ELR (cell line): ENCODE results near the gene SLC10A7.
"Not testable (repeated sequence)": the region's sequence is repeated elsewhere in the genome, so short reads cannot be mapped to it uniquely, and the experiment has no call there.

Source experiments
- DNase-seq: peaks from one replicate; pipeline ENCODE4 v3.0.0-alpha.2; 2015; ENCODE audit warnings: low read depth

The SLC10A7 gene

DNA sequence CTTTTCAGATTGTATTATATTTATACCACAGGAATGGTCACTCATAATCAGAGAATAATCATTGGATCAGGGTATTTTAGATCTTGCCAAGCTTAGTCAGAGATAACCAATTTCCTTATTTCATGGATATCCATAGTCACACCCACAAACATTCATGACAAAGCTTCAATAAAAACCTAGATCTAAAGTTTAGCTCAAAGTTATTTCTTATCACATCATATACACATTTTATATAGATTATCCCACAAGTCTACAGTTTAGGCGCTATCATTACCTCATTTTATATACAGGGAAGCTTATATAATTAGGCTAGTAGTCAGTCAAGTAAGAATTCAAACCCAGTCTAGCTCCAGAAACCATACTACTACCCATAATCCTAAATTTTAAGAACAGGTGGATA lies 82.3 kb downstream of the SLC10A7 start:
- DNase-seq = no peak

DNA sequence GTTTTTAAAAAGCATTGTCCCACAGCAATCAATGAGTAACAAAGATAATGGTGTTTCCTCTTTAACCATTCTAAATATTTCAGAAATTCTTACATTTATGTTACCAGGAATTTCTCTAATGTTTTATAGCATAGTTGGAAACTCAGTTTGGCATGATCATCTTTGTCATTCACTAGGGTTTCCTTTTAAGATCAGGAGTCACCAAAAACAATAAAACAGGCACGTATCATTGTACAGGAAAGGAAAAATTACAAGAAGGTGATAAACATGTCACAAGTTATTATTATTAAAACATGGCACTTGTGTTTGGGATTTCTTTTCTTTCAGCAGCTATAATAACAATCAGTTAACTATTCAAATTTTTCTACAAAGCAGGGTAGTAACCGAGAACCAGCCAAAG lies 84.0 kb downstream of the SLC10A7 start:
- DNase-seq = no peak

DNA sequence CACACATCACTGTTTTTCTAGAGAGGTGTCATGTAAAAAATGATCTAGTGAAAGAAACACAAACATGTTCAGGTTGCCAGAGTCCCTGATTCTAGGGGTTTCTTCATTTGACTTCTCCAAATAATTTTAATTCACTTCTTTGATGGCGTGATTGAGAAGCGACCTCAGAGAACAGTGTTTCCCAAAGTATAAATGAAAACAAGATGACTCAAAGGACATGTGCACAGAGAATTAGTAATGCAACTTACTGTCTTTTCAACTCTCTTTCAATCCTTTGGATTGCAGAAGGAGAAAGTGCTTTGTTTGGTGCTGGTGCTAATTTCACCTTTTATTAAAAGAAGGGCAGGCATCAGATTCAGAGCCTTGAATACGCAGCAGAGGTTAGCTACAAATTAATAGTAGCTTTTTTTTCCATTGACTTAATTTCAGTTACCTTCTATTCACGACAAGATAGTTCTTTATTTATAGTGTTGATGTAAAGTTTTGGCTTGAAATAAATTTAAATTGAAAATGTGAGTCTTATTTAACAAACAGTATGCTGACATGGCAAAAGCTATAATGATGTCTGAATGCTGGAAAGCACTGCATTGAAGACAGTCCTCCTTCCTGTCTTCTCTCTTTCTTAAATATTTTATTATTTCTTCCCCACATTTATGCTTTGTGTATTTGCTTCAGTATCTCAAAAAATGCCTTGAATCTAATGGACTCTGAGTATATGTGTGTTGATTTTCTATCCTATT lies 85.1 kb downstream of the SLC10A7 start:
- no peak for DNase-seq

DNA sequence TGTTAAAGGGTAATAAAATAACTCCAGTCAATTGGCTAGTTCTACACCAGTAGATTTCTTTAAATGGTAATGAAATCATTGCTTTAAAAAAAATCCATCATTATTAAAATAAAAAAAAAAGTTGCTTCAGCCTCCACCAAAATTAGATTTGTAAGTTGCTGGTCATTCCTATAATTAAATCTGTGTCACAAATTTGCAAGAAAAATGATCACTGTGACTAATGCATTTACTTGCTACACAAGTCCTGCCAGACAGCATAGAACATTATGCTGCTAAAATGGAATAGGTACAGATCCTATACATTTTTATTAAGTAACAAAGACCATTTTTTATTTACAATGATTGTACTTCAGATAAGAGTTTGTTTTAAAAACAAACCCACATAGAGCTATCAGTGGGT lies 85.8 kb downstream of the SLC10A7 start:
- DNase-seq = no peak

DNA sequence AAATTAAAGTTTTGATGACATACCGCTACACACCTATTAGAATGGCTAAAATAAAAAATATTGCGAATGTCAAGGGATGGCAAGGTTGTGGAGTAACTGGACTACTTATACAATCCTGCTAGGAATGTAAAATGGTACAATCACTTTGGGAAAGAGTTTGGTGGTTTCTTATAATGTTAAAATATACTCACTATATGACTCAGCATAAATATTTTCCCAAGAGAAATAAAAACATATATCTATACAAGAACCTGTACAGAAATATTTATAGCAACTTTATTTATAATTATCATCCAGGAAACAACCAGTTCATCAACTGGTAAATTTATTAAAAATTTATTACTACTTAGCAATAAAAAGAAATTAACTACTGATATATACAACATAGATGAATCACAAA lies 89.7 kb downstream of the SLC10A7 start:
- no peak for DNase-seq

DNA sequence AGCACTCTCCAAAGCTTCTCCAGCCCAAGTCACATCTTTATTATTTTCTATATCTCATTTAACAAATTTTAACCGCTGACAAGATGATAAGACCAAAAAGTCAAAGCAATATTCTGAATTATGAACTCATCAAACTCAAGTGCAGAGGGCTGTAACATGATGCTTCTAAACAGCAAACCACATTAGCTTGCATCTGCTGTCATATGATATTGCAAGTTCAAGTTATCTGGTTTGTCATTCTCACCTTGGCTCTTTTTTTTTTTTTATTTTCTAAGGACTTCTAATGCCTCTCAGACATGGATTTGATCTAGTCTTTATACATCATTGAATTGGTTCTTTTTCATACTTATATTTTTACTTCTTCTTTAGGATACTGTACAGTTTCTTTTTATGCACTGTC lies 93.4 kb downstream of the SLC10A7 start:
- no peak for DNase-seq

DNA sequence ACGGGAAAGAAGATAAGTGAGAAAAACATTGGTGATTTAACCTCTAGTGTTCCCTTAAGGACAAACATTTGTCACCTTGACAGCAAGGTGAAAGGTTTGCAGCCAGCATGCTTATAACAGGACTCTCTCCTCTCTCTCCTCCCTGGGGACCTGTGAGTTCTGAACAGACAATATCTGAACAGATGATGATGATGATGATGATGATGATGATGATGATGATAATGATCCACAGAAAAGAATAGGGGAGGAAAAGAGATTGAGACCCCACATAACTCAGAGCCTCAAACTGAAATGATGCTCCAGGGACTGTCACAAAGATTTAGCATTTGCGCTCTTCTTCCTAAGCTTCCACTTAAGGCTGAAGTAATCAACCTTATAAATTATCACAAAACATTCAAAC lies 103.9 kb downstream of the SLC10A7 start:
- DNase-seq = no peak

DNA sequence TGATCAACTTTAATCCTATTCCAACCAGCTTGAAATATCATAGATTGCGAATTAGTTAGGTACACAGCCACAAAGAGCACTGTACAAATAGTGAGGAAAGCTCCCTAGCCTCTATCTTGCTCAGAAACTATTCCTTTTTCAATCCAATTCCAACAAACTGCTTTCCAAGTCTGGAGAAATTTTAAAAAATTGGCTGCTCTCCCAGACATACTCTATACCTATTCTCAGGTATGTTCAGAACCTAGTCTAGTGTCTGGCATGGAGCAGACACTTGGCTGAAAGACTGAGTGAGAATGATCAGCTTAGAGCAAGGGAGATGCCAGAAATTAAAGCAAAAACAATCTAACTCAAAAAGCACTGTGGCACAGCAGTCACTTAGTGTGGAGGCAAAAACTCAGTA lies 105.9 kb downstream of the SLC10A7 start:
- DNase-seq = no peak

DNA sequence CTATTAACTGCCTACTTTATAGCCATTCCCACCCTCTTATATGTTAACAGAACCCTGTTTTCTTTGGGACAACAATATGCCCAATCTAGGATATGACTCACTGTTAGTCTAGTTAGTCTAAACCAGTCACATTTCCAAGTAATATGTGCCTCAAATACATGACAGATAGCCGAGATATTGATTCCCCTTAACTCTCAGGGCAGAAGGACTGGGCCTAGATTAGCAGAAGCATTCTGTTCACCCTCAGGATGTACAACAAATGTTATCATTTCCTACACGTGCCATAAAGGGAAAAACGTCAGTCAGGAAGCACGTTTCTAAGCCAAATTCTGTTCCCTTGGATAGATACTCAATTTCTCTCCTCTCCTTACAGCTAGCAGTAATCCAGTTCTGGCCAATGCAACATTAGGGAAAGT lies 114.1 kb downstream of the SLC10A7 start:
- peak; percentile 36 for DNase-seq

DNA sequence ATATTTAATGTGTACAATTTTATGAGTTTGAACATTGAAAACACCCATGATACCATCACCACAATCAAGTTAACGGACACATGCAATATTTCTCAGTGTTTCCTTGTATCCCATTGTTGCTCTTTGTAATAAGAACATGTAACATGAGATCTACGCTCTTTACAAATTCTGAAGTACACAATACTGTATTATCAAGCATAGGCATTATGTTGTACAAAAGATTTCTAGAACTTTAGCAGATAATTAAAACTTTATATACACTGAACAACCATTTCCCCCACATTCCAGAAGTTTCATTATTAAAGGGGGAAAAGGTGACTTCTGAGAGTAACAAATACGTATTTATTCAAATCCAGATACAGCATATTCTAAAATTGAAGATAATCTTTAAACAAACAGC lies 114.5 kb downstream of the SLC10A7 start:
- no peak for DNase-seq

DNA sequence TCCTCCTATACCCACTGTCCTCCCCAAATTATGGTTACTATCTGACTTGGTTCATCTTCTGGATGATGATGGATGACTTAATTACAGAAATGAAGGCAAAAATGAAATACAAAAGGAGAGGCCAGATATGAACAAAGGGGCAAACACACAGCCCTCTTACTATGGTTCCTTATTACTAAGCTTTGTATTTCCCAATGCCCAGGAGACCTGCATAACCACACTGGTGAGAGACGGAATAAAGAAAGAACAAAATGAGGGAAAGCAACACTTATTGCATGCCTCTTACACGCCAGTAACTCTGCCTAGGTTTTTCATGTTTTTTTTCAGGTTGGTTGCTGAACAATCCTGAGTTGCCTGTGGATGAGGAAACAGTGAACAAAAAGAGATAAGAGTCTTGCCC lies 120.5 kb downstream of the SLC10A7 start:
- DNase-seq = no peak

DNA sequence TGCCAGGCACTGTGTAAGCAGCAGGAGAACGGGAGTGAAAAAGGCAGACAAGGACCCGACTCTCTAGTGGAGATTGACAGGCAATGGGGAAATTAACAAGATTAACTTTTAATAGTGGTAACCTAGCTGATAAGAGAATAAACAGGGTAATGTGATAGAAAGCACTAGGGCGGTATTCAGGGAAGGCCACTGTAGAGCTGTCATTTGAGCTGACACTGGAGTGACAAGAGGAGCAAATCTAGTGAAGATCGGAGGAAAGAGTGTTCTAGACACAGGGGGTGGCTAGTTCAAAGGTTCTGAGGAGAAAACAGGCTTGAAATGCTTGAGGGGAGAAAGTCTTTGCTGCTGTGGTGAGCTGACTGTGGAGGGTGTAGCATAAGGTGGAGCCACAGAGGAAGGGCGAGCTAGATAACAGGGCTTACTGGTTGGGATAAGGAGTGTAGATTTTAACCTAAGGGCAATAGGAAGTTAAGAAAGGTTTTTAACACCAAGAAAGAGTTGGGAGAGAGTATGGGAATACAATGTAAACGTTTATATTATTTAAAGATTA lies 122.8 kb downstream of the SLC10A7 start:
- no peak for DNase-seq

DNA sequence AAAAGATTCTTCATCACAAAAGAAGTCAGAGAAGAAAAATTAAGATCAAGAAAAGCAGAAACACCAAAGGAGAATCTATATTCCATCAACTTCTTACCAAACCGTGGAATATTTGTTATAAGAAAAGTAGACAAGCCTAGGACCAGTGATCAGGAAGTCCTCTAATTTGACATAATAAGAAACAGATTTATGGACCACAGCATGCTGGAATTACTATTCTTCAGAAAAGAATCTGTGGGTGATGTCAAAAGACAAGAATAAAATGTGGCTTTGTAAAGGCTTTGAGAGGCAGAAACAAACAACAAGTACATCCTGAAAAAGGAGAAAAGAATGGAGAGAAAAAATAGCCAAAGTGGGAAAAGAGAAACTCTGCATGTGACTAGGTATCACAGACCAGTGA lies 123.3 kb downstream of the SLC10A7 start:
- DNase-seq = no peak

DNA sequence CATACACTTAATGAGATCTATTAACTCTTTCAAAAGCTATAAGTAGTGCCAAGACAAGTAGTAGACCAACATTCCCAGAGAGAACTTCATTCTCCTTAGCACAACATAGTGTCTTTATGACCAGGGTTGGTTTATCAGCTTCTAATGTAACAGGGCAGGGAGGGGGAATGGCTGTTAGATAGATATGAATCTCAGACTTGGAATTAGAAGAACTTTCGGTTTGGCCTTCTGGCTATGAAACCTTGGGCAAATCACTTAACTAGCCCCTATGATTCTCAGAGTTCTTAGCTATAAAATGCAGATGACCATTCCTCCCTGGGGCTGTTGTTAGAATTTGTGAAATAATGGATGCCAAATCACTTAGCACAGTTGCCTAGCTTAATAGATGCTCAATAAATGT lies 132.2 kb downstream of the SLC10A7 start:
- DNase-seq = no peak

DNA sequence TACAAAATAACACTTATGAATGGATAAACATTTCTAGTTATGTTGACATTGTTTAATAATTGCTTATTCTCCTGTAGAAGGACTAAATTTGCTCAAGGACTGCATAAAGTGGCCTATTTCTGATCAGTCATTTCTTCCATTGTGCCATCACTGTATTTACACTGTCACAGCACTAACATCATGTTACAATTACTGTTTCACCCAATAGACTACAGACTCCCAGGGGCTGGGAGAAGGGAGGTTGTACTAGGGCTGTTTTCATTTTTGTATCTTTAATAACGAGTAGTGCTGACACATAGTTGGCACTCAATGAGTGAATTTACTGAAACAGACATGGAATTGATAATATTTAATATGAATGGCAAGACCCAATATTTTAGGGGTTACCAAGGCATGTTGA lies 139.5 kb downstream of the SLC10A7 start:
- no peak for DNase-seq

DNA sequence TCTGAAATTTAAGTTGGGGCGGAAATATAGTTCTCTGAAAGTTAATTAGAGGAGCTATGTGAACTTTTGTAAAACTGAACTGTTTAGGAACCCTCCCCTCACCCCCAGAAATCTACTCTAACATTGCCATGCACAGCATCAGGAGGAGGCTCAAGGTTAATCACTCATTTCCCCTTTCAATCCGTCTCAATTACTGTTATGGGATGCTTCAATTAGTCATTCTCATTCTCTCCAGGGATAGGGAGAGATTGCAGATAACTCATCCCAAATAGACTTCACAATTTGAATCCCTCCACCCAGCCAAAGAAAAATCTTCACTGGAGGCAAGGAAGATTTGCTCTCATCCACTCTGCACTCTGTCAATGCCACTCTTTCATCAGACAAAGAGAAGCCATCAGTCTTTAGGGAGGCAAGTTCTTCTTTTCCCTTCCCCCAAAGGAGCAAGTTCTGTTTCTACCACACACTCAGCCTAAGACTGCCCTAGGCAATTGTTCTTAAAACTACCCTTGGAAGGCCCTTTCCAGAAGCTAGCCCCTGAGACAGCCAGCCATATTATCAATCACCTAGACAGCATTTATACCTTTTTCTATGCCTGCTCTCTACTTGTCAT lies 140.4 kb downstream of the SLC10A7 start:
- peak; percentile 46 for DNase-seq

DNA sequence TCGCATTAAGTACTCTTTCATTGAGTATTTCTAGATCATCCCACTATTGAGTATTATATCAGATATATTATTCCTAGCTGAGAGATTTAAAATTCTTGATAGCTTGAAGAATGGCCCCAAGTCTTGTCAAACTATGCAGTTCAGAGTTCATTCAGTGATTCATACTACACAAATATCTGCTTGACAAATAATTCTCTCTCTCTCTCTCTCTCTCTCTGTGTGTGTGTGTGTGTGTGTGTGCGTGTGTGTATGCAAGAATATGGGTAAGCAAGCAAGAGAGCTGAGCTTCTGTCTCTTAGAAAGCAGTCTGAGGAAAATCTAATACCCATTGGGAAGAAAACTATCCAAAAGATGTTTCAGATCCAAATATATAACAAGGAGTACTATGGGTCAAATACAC lies 142.0 kb downstream of the SLC10A7 start:
- DNase-seq = peak; percentile 10

DNA sequence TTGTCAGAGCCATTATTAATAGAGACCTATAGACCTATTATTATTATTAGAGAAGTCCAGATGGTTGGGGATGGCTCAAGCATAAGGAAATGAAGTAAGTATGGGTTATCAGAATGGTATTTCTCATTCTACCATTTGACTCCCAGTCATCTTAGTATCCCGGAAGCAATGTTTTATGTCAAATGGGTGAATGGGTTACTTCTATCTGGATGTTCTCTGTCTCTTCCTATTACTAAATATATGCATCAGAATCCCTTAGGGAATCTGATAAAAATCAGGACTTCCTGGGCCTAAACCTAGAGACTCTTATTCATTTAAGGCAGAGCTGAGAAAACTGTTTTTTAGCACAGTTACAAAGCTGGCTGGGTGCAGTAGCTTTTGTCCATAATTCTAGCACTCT lies 149.9 kb downstream of the SLC10A7 start:
- DNase-seq = peak; percentile 73

DNA sequence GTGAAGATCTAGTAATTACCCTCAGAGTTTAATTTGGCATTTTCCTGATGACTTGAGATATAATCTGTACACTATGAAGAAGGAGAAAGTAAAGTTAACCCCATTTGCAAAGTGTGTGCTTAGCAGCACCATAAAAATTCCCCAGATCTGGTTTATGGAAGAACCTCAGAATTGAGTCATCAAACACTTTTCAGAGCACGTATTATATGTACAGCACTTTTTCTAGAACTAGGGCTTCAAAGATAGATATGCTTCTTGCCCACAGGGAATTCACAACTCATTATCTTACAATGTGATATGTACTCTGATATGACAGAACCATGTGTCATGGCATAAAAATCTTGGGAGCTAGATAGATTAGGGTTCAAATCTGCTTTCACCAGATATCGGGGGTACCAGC lies 150.9 kb downstream of the SLC10A7 start:
- DNase-seq = peak; percentile 79

DNA sequence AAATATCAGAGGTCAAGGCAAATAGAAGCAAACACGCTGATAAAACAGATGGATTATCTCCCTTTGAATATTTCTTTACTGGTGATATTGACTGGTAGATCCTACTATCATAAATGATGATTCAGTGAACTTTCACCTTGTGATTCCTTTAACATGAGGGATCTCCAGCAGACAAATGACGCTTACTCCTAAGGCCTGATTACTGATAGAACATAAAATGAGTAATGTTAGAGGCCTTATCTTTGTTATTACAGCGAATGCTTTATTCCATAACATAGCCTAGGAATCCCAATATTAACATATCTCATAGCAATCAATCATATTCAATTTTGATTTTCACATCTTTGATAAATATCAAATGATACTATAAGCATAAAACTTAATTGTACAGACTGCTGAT lies 152.3 kb downstream of the SLC10A7 start:
- peak; percentile 62 for DNase-seq

DNA sequence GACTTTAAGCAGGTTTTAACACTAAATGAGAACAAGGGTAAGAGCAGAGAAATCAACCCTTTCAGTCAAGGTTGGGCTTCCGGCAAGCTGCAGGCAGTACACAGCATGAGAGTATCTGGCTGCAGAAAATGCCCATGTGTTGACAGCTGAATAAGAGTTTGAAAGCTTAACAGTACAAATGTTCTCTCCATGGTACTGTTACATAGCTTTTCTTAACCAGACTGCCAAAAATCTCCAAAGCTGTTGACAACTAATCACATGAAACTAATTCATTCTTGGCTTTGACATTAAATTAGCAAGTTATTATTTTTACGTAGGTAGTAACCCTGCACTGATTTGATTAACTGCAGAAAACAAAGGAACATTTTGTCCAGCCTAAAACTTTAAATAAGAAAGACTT lies 153.5 kb downstream of the SLC10A7 start:
- no peak for DNase-seq

DNA sequence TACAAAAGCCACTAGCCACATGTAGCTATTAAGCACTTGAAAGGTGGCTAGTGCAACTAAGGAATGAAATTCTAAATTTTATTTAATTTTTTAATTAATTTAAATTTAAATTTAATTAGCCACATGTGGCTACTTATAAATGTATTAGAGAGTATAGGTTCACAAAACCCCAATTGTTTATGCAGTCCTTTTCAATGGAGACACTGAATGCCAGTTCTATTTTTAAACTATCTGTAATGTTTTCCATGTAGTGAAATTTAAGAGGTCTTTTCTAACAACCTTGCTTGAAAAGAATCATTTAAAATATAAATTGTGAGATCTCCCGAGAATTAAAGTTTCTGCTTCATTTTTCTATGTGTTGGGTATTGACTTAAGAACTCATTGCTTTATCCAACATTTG lies 154.4 kb downstream of the SLC10A7 start:
- no peak for DNase-seq

DNA sequence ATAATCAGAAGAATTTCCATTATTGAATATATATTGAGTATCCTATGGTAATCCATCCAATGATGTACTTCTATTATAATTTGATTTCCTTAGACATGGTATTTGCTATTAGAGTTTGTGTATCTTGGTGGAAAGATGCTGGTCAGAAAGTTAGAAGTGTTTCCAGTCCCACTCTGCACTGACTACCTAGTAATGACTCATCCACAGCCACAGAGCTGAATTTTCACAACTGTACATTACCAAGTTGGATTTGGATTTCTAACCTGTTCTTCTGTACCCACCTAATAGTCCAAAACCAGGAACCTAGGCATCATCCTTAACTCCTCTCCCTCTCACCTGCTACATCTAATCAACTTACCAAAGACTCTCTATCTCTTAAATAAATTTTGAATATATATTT lies 162.0 kb downstream of the SLC10A7 start:
- peak; percentile 24 for DNase-seq

DNA sequence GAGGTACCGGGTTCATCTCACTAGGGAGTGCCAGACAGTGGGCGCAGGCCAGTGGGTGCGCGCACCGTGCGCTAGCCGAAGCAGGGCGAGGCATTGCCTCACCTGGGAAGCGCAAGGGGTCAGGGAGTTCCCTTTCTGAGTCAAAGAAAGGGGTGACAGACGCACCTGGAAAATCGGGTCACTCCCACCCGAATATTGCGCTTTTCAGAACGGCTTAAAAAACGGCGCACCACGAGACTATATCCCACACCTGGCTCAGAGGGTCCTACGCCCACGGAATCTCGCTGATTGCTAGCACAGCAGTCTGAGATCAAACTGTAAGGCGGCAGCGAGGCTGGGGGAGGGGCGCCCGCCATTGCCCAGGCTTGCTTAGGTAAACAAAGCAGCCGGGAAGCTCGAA lies 171.6 kb downstream of the SLC10A7 start:
- DNase-seq = not testable (repeated sequence)
